ENCODE results near the gene OTUD4. TPM values are rescaled to one million over a fixed set of nuclear protein-coding genes. Genes with fewer than 3 reads are reported as not detected.
A peak's percentile ranks its signal among the peaks of the same experiment; 100 is the strongest.

Gene OTUD4
- total and polyA plus RNA-seq, 2 experiments from 2014 or later, result 15.7 to 16.1 TPM

GRCh38 chr4:145132511-145133098, 47.8 kb downstream of the OTUD4 start:
- Histone ChIP-seq H3K9ac (no peak overlapping the region), H4K20me1 (ENCODE audit: insufficient read depth) (no peaks in the 10 kb centered on the region), H3K79me2 (ENCODE audit: insufficient read depth) (peaks cover 6% of the 10 kb centered on the region; the same call in 1 of the 2 replicates), H3K27me3 (replicated peaks; ENCODE audit: insufficient read depth) (no peaks in the 10 kb centered on the region), H3K4me2 (ENCODE audit: unreplicated experiment) (no peak overlapping the region), H3K27ac (no peak overlapping the region), H3K9me3 (ENCODE audit: low read depth) (no peaks in the 10 kb centered on the region), H3K36me3 (ENCODE audit: low read depth) (peaks cover 12% of the 10 kb centered on the region), H3F3A (ENCODE audit: insufficient read depth) (peaks cover 60% of the 10 kb centered on the region), H3K4me3 (no peak overlapping the region), H3K9me2 (ENCODE audit: insufficient read depth) (no peaks in the 10 kb centered on the region), H3K4me1 (ENCODE audit: insufficient read depth) (peaks cover 30% of the 10 kb centered on the region), H2AFZ (no peak overlapping the region)
- WGBS, 2 experiments (ENCODE audit: low coverage in 1 of 2, low lambda C conversion rate in 2 of 2, missing lambda C conversion rate in 2 of 2), result 93 to 99% methylated on average over 4 to 5 of the region's 5 CpGs
- in situ Hi-C loops (cut with MboI), result no loop called here
- TF ChIP-seq EZH2 (IDR thresholded peaks at IDR 0.05; ENCODE audit: insufficient read depth, poor library complexity, severe bottlenecking), result no peak
- TF ChIP-seq EZH2phosphoT487 (IDR thresholded peaks at IDR 0.05; ENCODE audit: insufficient read depth, low read depth), result no peak
- DNase-seq, result peak; percentile 12

- no peak overlapping the region for H2AFZ ChIP-seq
- peaks cover 19% of the 10 kb centered on the region for H3K36me3 ChIP-seq (ENCODE audit: low read depth)
- no peaks in the 10 kb centered on the region for H3K9me3 ChIP-seq (ENCODE audit: low read depth)
- in situ Hi-C loops (cut with MboI), result no loop called here
- TF ChIP-seq EZH2 (IDR thresholded peaks at IDR 0.05; ENCODE audit: insufficient read depth, poor library complexity, severe bottlenecking) (no peak), EZH2phosphoT487 (IDR thresholded peaks at IDR 0.05; ENCODE audit: insufficient read depth, low read depth) (no peak)
- no peaks in the 10 kb centered on the region for H3K9me2 ChIP-seq (ENCODE audit: insufficient read depth)
- peak overlapping the region; percentile 65 for H3K27ac ChIP-seq
- 96 to 98% methylated on average over 12 of the region's 12 CpGs for WGBS, 2 experiments (ENCODE audit: low coverage in 1 of 2, low lambda C conversion rate in 2 of 2, missing lambda C conversion rate in 2 of 2)
- no peak overlapping the region for H3K9ac ChIP-seq
- H3K79me2 ChIP-seq (ENCODE audit: insufficient read depth), result peaks cover 6% of the 10 kb centered on the region; the same call in 1 of the 2 replicates
- H3K27me3 ChIP-seq (replicated peaks; ENCODE audit: insufficient read depth), result no peaks in the 10 kb centered on the region
- peak overlapping the region; percentile 48 for H3K4me2 ChIP-seq (ENCODE audit: unreplicated experiment)
- no peaks in the 10 kb centered on the region for H4K20me1 ChIP-seq (ENCODE audit: insufficient read depth)
- H3F3A ChIP-seq (ENCODE audit: insufficient read depth), result peaks cover 68% of the 10 kb centered on the region
- no peak overlapping the region for H3K4me3 ChIP-seq
- DNase-seq, result no peak
- peaks cover 30% of the 10 kb centered on the region for H3K4me1 ChIP-seq (ENCODE audit: insufficient read depth)
Observed at GRCh38 chr4:145131848-145132247, 48.5 kb downstream of the OTUD4 start.

DNA sequence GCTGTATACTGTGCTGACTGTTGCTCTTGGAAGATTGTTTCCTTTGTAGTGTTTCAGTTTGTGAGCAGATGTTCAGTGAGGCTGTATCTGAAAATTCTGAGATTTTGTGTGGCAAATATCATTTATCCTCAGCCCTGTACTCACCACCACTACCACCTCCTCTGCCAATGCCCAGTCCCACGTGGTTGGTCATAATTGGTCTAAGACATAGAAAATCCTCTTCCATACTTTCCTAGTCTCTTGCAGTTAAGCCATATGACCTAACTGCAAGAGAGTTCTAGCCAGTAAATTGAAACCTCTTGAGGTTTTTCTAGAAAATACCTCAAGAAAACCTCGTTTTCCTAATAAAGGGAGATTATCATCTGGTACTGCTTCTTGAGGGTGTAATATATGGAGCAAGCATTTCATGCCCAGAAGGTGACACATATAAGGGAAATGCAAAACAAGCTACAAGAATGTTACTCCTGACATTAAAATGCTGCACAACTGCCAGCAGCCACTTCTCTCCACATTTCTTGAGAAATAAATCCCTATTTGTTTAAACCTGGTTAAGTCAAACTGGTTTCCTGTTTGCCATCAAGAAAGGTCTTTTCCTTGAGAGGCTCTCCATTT, 49.5 kb downstream of the OTUD4 start:
- Histone ChIP-seq H3K36me3 (ENCODE audit: low read depth) (peaks cover 27% of the 10 kb centered on the region), H4K20me1 (ENCODE audit: insufficient read depth) (no peaks in the 10 kb centered on the region), H3K27ac (peak overlapping the region; percentile 65), H3K4me3 (0 out of 2 replicates have a peak overlapping the region, but pooled peaks have one; percentile 9), H3K79me2 (ENCODE audit: insufficient read depth) (peaks cover 6% of the 10 kb centered on the region; the same call in 1 of the 2 replicates), H3K4me2 (ENCODE audit: unreplicated experiment) (peak overlapping the region; percentile 48), H3K4me1 (ENCODE audit: insufficient read depth) (peaks cover 30% of the 10 kb centered on the region), H3K27me3 (replicated peaks; ENCODE audit: insufficient read depth) (no peaks in the 10 kb centered on the region), H3F3A (ENCODE audit: insufficient read depth) (peaks cover 74% of the 10 kb centered on the region), H3K9ac (peak overlapping the region; percentile 11; the same call in 1 of the 2 replicates), H2AFZ (no peak overlapping the region), H3K9me2 (ENCODE audit: insufficient read depth) (no peaks in the 10 kb centered on the region), H3K9me3 (ENCODE audit: low read depth) (no peaks in the 10 kb centered on the region)
- TF ChIP-seq EZH2phosphoT487 (IDR thresholded peaks at IDR 0.05; ENCODE audit: insufficient read depth, low read depth), result peak; percentile 58; the same call in 1 of the 2 replicates
- TF ChIP-seq EZH2 (IDR thresholded peaks at IDR 0.05; ENCODE audit: insufficient read depth, poor library complexity, severe bottlenecking), result no peak
- 11 to 17% methylated on average over 2 of the region's 2 CpGs for WGBS, 2 experiments (ENCODE audit: low coverage in 1 of 2, low lambda C conversion rate in 2 of 2, missing lambda C conversion rate in 2 of 2)
- DNase-seq, result peak; percentile 93
- in situ Hi-C loops (cut with MboI), result no loop called here

GRCh38 chr4:145130130-145130529, 50.3 kb downstream of the OTUD4 start:
- Histone ChIP-seq H3K4me3 (no peak overlapping the region), H3F3A (ENCODE audit: insufficient read depth) (peaks cover 74% of the 10 kb centered on the region), H3K27ac (peak overlapping the region; percentile 65), H2AFZ (no peak overlapping the region), H3K79me2 (ENCODE audit: insufficient read depth) (peaks cover 3% of the 10 kb centered on the region; the same call in 1 of the 2 replicates), H3K27me3 (replicated peaks; ENCODE audit: insufficient read depth) (no peaks in the 10 kb centered on the region), H3K9me3 (ENCODE audit: low read depth) (no peaks in the 10 kb centered on the region), H3K9me2 (ENCODE audit: insufficient read depth) (no peaks in the 10 kb centered on the region), H3K36me3 (ENCODE audit: low read depth) (peaks cover 34% of the 10 kb centered on the region), H3K9ac (no peak overlapping the region), H4K20me1 (ENCODE audit: insufficient read depth) (no peaks in the 10 kb centered on the region), H3K4me1 (ENCODE audit: insufficient read depth) (peaks cover 30% of the 10 kb centered on the region), H3K4me2 (ENCODE audit: unreplicated experiment) (peak overlapping the region; percentile 42)
- in situ Hi-C loops (cut with MboI), result no loop called here
- TF ChIP-seq EZH2phosphoT487 (IDR thresholded peaks at IDR 0.05; ENCODE audit: insufficient read depth, low read depth) (no peak), EZH2 (IDR thresholded peaks at IDR 0.05; ENCODE audit: insufficient read depth, poor library complexity, severe bottlenecking) (no peak)
- DNase-seq, result no peak

Measured in GM23248 (cell line).